ENCODE results near the gene ZNF585A.

DNA sequence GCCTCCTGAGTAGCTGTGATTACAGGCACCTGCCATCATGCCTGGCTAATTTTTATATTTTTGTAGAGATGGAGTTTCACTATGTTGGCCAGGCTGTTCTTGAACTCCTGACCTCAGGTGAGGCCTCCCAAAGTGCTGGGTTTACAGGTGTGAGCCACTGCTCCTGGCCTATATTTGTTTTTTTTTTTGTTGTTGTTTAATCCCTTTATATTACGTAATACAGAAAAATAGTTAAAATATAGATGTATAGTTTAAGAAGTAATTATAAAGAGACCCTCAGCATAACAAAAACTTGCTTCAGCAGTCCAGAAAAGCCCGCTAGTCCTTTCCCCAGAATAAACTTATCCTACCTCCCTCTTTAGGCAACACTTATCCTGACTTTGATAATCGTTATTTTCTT is 47.9 kb upstream of the ZNF585A start:
- TF ChIP-seq CTCF (IDR thresholded peaks at IDR 0.05) = no peak
- TF ChIP-seq POLR2AphosphoS5 (IDR thresholded peaks at IDR 0.05) = no peak
- TF ChIP-seq POLR2A (IDR thresholded peaks at IDR 0.05) = no peak

Measured in breast epithelium (tissue), 3 donors.